Stimulated activated CD8-positive, alpha-beta memory T cell treated with anti-CD3 and anti-CD28 coated beads, Interleukin-15, amount 100 ng/mL, for 48 hours (primary cell): Measurements from ENCODE around the gene GIT2.

Experiments
- DNase-seq, 2 donors: peaks; one replicate each; pipeline ENCODE4 v3.0.0-alpha.2; 2020; ENCODE audit warnings: low read depth in 2 of 2

Gene GIT2

DNA sequence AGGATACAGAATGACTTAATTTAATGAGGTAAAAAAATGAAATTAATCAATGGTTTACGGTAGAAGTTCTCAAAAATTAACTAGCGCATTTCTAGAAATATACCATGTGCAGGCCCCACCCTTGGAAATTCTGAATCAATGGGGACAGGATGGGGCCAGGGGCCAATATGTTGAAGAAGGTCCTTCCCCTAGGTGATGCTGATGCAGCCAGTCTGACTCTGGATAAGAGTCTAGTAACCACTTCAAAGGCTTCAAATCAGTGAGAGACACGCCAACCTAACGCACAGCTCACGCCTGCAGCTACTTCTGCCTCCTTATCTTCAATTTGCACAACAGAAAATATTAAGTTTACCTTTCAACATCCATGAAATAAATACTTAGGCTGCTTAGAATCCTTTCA lies 14.9 kb downstream of the GIT2 start:
- DNase-seq = no peak

- DNase-seq = no peak
These were observed 23.3 kb downstream of the GIT2 start for GRCh38 chr12:109972821-109973220.

- DNase-seq = no peak
These were observed 27.4 kb downstream of the GIT2 start for GRCh38 chr12:109968801-109969200.

- DNase-seq = no peak
These were observed 28.1 kb downstream of the GIT2 start for GRCh38 chr12:109968032-109968420.

- no peak for DNase-seq
These were observed 28.7 kb downstream of the GIT2 start for GRCh38 chr12:109967383-109968031.

- DNase-seq = no peak
These were observed 29.6 kb downstream of the GIT2 start for GRCh38 chr12:109966546-109966945.

- no peak for DNase-seq
These were observed 32.3 kb downstream of the GIT2 start for GRCh38 chr12:109963743-109964429.

DNA sequence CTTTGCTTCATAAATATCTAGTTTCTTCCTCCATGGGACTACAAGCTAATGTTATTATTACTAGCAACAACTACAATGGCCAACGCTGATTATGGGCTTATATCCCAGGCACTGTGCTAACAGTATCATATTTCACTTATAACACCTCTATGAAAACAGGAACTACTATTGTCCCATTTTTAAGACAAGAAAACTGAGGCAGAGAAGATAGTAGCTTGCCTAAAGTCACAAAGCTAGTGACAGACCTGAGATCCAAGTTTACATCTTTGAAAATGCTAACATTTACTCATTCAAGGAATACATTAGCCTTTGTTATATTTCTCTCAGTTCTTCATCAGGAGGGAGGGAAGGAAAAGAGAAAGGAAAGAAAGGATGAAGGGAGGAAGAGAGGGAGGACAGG lies 32.8 kb downstream of the GIT2 start:
- DNase-seq = no peak

DNA sequence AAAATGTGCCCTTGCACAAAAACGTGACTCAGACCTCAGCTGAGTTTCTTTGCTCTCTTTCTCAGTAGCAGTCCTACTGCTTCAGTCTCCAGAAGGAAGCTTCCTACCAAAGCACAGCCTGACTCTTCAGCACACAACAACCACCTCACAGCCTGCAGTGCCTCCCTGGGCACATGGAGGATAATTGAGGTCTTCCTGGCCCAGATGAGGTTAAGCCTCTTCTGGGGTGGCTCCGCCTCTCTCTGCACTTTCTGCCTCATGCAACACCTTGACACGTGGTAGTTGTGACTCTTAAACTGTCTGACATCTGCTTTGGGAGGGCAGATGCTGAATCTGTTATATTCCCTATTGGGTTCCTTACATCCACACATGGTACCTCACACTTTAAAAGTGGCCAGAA lies 33.8 kb downstream of the GIT2 start:
- DNase-seq = no peak

GRCh38 chr12:109961612-109962011 lies 34.6 kb downstream of the GIT2 start:
- DNase-seq = no peak

GRCh38 chr12:109961201-109961600 lies 35.0 kb downstream of the GIT2 start:
- DNase-seq = no peak

GRCh38 chr12:109959411-109960093 lies 36.6 kb downstream of the GIT2 start:
- no peak for DNase-seq

- DNase-seq = no peak
These were observed 37.8 kb downstream of the GIT2 start for GRCh38 chr12:109958374-109958773.

- no peak for DNase-seq
These were observed 42.5 kb downstream of the GIT2 start for GRCh38 chr12:109953656-109954055.

- no peak for DNase-seq
These were observed 43.3 kb downstream of the GIT2 start for GRCh38 chr12:109952873-109953272.

- DNase-seq = no peak
These were observed 43.9 kb downstream of the GIT2 start for GRCh38 chr12:109952160-109952858.

DNA sequence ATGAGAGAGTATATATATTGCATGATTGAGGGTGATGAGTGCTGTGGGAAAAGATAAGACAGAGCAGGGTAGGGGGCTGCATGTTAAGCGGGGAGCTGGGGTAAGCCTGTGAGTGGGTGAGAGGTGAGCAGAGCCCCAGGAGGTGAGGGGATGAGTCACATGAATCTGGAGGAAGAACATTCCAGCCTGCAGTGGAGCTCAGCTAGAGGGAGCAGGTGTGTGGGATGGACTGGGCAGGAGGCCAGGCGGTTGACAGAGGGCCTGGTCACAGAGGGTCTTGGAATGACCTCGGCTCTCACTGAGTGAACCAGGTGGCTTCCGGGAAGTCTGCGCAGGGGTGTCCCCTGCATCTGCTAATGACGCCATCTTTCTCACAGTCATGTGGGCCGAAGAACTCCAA lies 44.4 kb downstream of the GIT2 start:
- no peak for DNase-seq

GRCh38 chr12:109951136-109951535 lies 45.0 kb downstream of the GIT2 start:
- DNase-seq = no peak

DNA sequence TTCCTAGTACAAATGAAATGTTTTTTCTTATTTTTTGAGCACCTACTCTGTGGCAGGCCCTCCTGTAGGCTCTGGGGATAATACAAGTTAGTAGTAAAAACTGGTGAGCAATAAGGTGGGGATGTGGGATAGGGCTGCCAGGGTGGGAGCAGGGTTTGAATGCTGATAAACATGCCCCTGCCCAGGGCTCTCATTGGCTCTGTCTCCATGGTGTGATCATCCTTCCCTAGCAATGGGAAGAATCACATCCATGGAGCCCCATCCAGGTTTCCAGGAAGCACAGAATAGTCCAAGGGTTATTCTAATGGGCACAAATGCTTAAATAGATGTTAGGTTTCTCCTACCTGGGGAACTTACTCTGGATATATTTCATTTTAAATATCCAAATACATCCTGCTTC lies 45.5 kb downstream of the GIT2 start:
- DNase-seq = no peak

GRCh38 chr12:109949089-109949488 lies 47.1 kb downstream of the GIT2 start:
- no peak for DNase-seq

- DNase-seq = no peak
These were observed 47.8 kb downstream of the GIT2 start for GRCh38 chr12:109948368-109948767.

DNA sequence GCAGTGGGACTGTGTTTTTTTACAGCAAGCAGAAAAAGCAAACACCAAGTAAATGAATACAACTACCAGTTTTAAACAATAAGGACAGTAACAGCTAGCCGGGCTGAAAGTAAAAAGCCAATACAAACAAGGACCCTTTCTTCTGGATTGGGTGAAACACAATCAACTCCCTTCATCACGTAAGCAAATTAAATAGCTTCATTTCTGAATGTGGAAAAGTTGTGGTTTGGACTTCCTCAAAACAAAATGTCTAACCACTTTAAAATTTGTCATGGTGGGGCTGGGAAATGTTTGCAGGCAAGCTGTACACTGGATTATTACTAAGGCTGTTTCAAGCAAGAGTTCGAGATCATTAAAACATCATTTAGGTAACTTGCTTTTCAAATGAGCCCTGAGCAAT lies 48.6 kb downstream of the GIT2 start:
- DNase-seq = no peak

- DNase-seq = no peak
These were observed 49.3 kb downstream of the GIT2 start for GRCh38 chr12:109946913-109947312.
